ENCODE results near the gene KIAA0825. TPM values are rescaled to one million over a fixed set of nuclear protein-coding genes. Genes with fewer than 3 reads are reported as not detected.

Gene KIAA0825
- total RNA-seq, 1 experiment from 2014 or later = 1.3 TPM

DNA sequence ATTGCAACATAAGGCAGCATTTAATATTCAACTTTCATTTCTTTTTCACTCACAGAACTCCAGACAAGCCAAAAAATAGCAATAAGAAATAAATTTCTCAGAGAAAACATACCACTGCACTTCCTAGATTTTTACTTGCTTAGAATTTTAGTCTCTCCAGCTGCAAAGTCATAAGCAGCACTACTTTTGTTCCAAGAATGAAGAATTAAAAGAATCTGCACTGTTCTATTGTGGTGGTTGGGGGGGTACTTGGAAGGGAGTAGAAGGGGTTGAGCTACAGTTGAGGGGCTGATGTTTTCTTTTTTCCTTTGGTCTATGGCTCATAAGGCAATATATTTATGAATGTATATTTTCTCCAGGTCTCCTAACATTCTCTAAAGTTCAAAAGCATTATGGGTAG is 144.5 kb downstream of the KIAA0825 start:
- no peaks in the 10 kb centered on the region for H3K4me1 Mint-ChIP-seq
- ChIA-PET POLR2A (no interaction called here), CTCF (no interaction called here)
- DNase-seq (ENCODE audit: low spot score) (no peak), ATAC-seq (no peak)
- H3K27me3 Mint-ChIP-seq (ENCODE audit: low read depth) = no peaks in the 10 kb centered on the region
- TF ChIP-seq, protein P1, sequence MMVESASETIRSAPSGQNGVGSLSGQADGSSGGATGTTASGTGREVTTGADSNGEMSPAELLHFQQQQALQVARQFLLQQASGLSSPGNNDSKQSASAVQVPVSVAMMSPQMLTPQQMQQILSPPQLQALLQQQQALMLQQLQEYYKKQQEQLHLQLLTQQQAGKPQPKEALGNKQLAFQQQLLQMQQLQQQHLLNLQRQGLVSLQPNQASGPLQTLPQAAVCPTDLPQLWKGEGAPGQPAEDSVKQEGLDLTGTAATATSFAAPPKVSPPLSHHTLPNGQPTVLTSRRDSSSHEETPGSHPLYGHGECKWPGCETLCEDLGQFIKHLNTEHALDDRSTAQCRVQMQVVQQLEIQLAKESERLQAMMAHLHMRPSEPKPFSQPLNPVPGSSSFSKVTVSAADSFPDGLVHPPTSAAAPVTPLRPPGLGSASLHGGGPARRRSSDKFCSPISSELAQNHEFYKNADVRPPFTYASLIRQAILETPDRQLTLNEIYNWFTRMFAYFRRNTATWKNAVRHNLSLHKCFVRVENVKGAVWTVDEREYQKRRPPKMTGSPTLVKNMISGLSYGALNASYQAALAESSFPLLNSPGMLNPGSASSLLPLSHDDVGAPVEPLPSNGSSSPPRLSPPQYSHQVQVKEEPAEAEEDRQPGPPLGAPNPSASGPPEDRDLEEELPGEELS (CRISPR knock-in tag; IDR thresholded peaks at IDR 0.05) = no peak
- no peak for TF ChIP-seq ZNF416 (CRISPR knock-in tag; IDR thresholded peaks at IDR 0.05)
- no peak for TF ChIP-seq CREB1 (CRISPR knock-in tag; IDR thresholded peaks at IDR 0.05)
- TF ChIP-seq ETV6 (CRISPR knock-in tag; IDR thresholded peaks at IDR 0.05) = no peak
- no peak for TF ChIP-seq ELF4 (CRISPR knock-in tag; IDR thresholded peaks at IDR 0.05; ENCODE audit: low read depth)
- no peak for TF ChIP-seq ZMAT4 (CRISPR knock-in tag; IDR thresholded peaks at IDR 0.05)
- TF ChIP-seq, protein P2, sequence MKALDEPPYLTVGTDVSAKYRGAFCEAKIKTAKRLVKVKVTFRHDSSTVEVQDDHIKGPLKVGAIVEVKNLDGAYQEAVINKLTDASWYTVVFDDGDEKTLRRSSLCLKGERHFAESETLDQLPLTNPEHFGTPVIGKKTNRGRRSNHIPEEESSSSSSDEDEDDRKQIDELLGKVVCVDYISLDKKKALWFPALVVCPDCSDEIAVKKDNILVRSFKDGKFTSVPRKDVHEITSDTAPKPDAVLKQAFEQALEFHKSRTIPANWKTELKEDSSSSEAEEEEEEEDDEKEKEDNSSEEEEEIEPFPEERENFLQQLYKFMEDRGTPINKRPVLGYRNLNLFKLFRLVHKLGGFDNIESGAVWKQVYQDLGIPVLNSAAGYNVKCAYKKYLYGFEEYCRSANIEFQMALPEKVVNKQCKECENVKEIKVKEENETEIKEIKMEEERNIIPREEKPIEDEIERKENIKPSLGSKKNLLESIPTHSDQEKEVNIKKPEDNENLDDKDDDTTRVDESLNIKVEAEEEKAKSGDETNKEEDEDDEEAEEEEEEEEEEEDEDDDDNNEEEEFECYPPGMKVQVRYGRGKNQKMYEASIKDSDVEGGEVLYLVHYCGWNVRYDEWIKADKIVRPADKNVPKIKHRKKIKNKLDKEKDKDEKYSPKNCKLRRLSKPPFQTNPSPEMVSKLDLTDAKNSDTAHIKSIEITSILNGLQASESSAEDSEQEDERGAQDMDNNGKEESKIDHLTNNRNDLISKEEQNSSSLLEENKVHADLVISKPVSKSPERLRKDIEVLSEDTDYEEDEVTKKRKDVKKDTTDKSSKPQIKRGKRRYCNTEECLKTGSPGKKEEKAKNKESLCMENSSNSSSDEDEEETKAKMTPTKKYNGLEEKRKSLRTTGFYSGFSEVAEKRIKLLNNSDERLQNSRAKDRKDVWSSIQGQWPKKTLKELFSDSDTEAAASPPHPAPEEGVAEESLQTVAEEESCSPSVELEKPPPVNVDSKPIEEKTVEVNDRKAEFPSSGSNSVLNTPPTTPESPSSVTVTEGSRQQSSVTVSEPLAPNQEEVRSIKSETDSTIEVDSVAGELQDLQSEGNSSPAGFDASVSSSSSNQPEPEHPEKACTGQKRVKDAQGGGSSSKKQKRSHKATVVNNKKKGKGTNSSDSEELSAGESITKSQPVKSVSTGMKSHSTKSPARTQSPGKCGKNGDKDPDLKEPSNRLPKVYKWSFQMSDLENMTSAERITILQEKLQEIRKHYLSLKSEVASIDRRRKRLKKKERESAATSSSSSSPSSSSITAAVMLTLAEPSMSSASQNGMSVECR (CRISPR knock-in tag; IDR thresholded peaks at IDR 0.05; ENCODE audit: borderline replicate concordance) = no peak
- TF ChIP-seq, protein P3, sequence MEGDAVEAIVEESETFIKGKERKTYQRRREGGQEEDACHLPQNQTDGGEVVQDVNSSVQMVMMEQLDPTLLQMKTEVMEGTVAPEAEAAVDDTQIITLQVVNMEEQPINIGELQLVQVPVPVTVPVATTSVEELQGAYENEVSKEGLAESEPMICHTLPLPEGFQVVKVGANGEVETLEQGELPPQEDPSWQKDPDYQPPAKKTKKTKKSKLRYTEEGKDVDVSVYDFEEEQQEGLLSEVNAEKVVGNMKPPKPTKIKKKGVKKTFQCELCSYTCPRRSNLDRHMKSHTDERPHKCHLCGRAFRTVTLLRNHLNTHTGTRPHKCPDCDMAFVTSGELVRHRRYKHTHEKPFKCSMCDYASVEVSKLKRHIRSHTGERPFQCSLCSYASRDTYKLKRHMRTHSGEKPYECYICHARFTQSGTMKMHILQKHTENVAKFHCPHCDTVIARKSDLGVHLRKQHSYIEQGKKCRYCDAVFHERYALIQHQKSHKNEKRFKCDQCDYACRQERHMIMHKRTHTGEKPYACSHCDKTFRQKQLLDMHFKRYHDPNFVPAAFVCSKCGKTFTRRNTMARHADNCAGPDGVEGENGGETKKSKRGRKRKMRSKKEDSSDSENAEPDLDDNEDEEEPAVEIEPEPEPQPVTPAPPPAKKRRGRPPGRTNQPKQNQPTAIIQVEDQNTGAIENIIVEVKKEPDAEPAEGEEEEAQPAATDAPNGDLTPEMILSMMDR (IDR thresholded peaks at IDR 0.05) = no peak
- no peak for TF ChIP-seq ZNF532 (CRISPR knock-in tag; IDR thresholded peaks at IDR 0.05; ENCODE audit: borderline replicate concordance)
- TF ChIP-seq HMGA2 (CRISPR knock-in tag; IDR thresholded peaks at IDR 0.05) = no peak
- no peaks in the 10 kb centered on the region for H3K9me3 Mint-ChIP-seq
- no peak overlapping the region for H3K4me3 Mint-ChIP-seq
- no peaks in the 10 kb centered on the region for H3K36me3 Mint-ChIP-seq
- no peak overlapping the region for H3K27ac Mint-ChIP-seq

- Mint-ChIP-seq H3K9me3 (no peaks in the 10 kb centered on the region), H3K36me3 (no peaks in the 10 kb centered on the region), H3K27me3 (ENCODE audit: low read depth) (no peaks in the 10 kb centered on the region), H3K27ac (no peak overlapping the region), H3K4me1 (no peaks in the 10 kb centered on the region), H3K4me3 (no peak overlapping the region)
- ATAC-seq = no peak
- POLR2A ChIA-PET = no interaction called here
- DNase-seq (ENCODE audit: low spot score) = no peak
- CTCF ChIA-PET = no interaction called here
- TF ChIP-seq ATF2 (CRISPR knock-in tag; IDR thresholded peaks at IDR 0.05; ENCODE audit: borderline replicate concordance, low read depth) (no peak), USF2 (CRISPR knock-in tag; IDR thresholded peaks at IDR 0.05) (no peak), MYBL2 (CRISPR knock-in tag; IDR thresholded peaks at IDR 0.05) (no peak), JAZF1 (CRISPR knock-in tag; IDR thresholded peaks at IDR 0.05) (no peak), SMAD3 (CRISPR knock-in tag; IDR thresholded peaks at IDR 0.05; ENCODE audit: borderline replicate concordance) (no peak)
- TF ChIP-seq, protein P4, sequence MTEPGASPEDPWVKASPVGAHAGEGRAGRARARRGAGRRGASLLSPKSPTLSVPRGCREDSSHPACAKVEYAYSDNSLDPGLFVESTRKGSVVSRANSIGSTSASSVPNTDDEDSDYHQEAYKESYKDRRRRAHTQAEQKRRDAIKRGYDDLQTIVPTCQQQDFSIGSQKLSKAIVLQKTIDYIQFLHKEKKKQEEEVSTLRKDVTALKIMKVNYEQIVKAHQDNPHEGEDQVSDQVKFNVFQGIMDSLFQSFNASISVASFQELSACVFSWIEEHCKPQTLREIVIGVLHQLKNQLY (CRISPR knock-in tag; IDR thresholded peaks at IDR 0.05) = no peak
Observed at GRCh38 chr5:94471521-94471920, 146.9 kb downstream of the KIAA0825 start.
